GM21737 (cell line): Measurements from ENCODE around the gene LMNTD1.

Experiments
- ATAC-seq: cut with Tn5 transposase; IDR thresholded peaks from one replicate; pipeline ENCODE4 v1.9.1; 2021; ENCODE audit warnings: mild to moderate bottlenecking, moderate library complexity; ENCODE audit not compliant: unreplicated experiment

LMNTD1 gene

DNA sequence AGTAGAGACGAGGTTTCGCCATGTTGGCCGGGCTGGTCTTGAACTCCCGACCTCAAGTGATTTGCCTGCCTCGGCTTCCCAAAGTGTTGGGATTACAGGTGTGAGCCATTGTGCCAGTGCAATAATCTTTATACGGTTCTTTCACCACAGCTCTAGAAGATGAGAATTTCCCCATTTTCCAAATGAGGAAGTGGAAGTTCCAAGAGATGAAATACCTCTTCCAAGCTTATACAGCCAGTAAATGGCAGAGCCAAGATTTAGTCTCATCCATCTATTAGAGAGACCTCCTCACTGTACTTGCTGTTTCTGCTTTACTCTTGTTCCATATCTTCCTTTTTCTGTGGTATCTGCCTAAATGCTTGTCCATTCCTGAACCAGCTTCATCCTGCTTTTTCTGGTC, 3.1 kb upstream of the LMNTD1 start:
- no peak for ATAC-seq

DNA sequence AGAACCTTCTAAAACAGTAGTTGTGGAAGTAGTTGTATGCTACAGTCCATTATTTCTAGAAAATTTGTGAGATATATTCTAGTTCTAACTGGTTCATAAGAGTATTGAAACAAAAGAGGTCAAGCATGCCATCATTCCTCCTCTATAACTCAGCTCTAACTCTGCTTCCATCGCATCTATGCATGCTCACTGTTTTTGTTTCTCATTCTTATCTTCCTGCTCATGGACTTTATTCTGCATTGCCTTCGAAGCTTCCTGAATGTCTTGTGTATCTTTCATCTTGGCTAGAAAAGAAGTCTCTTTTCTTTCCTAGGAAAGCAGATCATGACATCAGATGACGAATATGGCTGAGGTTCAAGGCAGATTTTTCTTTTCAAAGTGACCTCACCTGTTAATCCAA, 402 bp downstream of the LMNTD1 start:
- ATAC-seq: no peak

DNA sequence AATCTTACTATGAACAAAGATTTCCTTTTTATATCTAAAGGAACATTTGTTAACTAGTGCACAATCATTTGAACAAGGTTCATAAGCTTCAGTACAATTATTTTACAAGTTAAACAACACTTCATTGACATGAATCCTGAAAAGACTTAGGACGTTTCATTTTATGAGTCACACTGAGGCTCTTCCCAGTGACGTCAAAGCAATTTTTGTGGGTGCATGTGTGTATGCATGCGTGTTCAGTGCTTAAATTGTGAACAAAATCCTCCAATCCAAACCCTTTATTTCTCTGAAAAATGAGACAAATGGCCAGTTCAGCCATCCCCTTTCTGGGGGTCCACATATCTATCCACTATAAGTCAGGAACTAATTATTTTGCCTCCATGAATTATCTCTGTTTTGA, 2.9 kb downstream of the LMNTD1 start:
- no peak for ATAC-seq

DNA sequence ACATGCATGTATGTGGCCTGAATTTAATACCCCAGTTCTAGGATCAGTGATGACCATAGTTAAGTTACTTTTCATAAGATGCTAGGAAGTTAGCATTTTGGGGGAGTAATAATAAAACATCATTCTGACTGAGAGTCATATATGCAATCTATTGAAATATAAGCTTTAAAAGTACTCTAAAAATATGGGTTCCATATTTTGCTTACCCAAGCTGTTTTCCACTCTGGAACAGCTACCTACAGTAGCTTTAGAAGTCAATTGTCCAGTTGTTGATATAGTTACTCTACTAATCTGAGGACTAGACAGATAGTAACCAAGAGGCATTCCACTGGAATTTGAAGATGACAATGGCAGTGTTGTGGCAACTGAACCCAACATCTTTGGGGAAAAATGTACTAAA, 4.0 kb downstream of the LMNTD1 start:
- ATAC-seq: no peak

DNA sequence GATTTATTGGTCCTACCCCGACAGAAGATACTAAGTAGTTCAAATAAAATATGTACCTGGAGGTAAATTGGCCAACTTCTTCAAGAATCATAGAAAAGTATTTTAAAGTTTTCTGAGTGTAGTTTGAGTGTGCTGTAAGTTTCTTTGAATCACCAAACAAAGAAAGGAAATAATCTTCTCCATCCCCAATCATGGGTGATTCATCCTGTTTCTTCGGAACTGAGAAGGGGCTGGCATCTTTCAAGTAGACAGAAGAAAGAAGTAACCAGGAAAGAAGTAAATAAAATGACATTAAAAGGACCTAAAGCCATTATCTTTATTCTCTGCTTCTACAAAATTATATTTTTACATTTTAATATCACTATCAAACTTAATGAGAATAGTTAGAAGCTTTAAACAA, 6.8 kb downstream of the LMNTD1 start:
- no peak for ATAC-seq

DNA sequence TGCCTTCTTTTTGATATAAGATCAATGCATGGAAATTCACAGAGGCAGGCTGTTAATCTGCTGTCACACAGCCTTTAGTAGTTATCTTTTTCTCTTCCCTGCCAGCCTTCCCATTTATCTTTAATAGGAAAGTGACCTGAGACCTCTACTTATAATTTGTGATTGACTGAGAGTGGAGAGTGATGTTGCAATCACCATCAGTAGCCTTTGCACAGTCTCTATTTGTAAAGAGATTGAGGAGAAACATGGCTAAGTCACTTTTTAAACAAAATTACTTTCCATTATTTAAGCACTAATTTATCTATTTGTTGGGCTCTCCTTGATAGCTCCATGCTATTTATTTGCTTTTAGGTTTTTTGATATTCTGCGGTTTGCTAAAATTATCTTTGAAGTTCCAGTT, 19.9 kb downstream of the LMNTD1 start:
- no peak for ATAC-seq

DNA sequence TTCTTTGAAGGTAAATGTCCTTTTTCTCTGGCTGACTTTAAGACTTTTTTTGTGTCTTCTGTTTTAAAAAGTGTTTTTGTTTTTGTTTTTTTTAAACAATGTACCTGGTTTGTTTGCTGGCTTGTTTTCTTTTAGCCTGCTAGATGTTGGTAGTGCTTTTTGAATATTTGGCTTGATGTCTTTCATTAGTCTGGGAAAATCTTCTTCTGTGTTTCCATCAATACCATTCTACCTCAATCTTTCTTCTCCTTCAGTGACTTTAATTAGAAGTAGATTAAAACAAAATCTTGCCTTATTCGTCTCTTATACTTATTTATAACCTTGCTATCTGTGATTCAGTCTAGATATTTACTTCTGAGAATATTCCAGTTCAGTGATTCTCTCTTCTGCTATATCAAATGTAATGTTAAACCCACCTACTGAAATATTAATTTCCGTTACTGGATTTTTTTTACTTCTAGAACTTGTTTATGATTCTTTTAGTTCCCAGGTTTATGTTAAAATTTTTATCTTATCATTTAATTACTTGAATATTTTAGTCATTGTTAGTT, 21.5 kb downstream of the LMNTD1 start:
- no peak for ATAC-seq

DNA sequence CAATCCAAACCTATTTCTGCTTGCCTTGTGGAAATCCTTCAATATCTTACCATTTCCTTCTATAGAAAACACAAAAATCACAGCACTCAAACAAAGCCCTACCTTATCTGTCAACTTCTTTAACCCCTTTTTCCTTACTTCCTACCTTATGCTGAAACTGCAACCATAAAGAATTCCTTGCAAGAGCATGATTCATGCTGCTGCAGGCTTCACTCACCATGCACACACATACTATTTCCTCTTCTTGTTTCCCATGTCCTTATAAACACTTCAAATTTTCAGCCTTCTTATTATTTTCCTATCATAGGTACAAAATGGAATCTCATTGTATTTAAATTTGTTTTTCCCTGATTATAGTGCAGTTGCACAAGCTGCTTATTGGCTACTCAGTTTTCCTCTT, 23.3 kb downstream of the LMNTD1 start:
- ATAC-seq: no peak

DNA sequence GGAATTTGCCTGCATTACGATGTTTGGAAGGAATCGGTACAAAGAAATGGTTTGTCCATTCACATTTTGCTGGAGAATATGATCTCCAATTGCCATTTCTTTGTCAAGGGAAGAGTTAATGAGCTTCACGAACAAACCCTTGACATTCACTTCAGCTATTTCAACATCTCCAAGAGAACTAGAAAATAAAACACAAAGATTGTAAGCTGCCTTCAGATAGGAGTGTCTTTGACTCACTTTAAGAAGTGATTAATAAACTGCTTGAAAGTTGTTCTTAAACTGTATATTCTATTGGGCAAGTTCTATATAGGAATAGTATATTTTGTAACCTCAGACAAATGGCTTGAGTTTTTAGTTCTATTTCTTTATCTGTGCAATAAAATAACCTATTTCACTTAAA, 26.3 kb downstream of the LMNTD1 start:
- ATAC-seq: no peak

DNA sequence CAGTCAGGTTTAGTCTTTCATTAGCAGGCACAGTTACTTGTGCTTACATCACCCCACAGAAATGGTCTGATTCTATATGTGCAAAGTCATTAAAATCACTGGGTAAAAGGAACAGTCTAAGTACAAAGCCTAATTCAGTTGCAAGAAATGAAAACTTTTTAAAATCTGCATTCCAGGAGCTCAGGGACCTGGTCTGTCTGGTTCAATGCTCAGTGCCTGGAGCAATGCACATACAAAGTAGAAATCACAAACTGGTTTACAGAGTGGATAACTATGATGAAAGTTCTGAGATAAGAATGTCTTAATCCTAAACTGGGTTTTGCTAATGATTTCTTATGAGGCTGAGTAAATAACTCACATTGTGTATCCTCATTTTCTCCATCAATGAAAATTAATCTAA, 28.7 kb downstream of the LMNTD1 start:
- no peak for ATAC-seq

DNA sequence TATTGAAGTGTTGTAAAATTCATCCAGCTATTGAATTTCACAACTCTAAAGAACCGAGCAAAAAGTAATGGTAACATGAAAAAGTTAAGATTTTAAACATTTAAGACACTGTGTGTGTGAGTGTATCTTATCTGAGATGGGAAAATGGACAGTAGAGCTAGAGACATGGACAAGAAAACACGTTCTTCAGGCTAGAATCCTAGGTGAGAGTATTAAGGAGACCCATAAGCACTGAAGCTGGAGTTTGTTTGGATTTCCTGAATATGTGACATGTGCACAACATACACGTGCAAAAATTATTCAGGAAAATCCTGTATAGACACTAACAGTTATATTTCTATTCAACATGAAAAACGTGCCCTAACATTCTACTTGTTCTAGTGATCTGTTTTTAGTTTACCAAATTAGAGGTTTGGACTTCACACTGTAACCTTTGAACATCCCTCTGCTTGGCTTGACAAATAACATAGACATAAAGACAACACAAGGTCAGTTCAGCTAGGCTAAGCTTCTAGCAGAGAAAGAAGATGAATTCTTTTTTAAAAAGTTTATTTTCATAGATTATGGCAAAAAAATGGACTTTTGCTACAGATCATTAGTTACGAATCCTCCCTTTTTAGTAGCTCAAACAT, 31.3 kb downstream of the LMNTD1 start:
- no peak for ATAC-seq

DNA sequence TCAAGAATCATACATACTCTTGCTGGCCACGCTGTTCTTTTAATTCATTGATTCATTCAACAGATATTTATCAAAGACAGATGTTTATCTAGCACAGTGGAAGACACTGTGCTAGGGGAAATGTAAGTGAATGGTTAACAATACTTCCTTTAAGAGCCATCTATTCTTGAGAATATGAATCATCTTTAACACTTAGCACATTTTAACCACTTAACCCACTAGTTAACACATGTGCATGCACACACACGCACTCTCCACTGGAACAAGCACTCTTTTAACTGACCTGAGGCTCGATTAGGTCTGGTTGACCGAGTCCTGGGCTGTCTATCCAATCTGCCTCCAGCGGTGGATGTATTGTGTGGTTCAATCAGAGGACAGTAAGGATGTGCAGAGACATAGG, 34.6 kb downstream of the LMNTD1 start:
- ATAC-seq: peak; percentile 92

DNA sequence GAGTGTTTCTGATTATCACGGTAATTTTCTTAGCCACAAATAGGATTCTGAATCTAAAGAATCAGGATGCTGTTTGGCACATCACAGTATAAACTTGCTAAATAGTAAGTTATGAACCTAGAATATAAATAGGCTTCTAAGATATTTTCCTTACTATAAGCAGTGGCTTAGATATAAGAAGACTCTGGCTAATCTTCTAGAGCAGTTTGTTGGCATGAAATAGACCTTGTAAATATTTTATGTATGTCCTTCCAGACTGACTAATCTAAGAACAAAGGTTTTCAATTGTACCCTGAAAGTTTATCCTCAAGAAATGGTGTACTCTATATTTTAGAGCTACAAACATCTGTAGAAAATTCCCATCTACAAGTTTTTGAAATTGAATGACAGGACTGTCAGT, 48.3 kb downstream of the LMNTD1 start:
- no peak for ATAC-seq

DNA sequence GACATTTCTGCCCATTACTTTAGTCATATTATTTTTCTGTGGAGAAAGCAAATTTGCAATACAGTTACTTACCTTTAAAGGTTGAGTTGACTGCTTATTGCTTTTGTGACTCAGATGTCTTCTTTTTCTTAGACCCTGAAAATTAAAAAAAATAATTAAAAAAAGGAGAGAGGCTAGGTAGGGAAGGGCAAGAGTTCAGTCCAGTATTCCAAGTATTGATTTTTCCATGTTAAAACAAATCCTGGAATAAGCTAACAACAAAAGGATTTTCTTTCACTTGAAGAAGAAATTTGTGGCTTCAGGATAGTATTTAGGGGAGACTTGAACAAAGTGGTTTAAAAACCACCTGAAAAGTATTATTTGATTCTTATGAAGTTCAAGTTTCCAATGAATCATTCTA, 49.4 kb downstream of the LMNTD1 start:
- no peak for ATAC-seq

DNA sequence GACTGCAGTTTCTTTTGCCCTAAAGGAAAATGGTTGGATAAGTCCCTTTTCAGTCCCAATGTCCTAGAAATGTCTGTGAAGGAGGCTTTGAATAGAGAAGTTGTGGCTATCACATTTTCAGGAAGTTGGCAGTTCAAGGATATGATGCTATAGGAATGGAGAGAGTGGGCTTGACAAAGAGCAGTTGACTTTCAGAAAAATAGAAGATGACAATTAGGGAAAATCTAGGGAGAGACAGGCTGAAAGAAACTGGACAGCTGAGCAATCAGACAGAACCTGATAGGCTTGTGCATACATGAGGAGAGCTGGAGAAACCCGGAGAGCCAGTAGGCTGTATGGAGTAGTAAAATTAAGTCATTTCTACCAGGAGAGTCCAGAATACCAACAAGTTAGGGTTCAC, 50.5 kb downstream of the LMNTD1 start:
- no peak for ATAC-seq

DNA sequence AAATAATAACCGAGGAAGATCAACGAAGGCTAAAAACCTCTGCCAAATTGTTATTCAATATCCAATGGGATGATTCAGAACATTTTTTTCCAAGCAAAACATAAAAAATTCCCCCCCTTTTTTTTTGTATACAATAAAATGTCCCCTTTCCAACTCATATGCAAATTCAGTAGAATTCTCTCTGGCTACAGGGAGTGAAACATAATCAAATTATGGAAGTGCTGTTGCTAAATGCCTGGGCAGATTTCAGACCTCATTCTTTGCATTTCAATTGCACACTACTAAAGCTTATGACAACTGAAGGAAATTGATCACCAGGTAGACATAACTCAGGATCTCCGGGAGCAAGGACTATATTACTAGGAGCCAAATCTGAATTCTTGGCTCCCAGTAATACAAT, 51.0 kb downstream of the LMNTD1 start:
- ATAC-seq: no peak

DNA sequence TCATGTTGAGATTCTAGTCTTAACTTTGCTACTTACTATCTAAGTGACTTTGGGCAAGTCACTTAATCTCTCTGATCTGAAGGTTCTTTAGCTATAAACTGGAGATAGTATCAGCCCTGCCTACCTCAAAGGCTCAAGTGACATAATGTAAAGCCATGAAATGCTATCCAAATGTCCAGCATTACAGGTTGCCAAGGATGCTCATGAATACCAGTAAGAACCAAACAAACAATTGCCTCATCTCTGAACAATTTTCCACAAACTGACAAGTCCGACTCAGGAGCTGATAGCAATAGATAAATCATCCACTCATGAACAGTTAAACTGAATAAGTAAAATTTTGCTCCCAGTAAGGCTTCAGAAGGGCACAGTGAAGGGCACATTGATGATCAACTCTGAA, 51.5 kb downstream of the LMNTD1 start:
- ATAC-seq: no peak

DNA sequence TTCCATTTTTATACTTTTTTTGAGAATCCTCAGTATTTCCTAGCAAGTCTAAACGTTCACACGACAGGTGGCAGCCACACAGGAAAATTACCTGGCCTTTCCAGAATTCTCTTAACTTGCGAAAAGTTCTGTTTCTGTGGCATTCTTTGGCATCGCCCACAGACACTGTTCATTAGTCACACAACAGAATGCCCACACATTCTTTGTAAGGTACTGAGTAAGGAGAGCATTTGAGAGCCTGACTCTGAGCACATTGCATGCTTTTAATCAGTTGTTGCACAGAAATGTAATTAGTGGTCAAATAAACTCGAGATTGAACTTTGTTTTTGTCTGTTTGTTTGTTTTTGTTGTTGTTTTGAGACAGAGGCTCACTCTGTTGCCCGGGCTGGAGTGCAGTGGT, 52.4 kb downstream of the LMNTD1 start:
- no peak for ATAC-seq

DNA sequence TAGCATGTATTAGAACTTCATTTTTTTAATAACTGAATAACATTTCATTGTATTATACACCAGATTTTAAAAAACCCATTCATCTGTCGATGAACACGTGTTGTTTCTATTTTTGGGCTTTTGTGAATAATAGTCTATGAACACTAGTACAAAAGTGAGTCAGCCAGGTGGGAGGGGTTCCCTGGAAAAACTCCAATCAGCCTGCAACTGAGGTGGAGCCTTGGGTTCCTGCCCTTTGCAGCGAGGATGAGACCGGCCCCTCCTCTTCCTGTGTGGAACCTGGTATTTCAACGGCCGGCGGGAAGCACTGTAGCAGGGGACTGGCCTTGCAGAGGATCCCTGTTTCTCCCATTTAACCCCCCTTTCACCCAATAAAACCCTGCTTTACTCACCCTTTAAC, 56.1 kb downstream of the LMNTD1 start:
- ATAC-seq: no peak

DNA sequence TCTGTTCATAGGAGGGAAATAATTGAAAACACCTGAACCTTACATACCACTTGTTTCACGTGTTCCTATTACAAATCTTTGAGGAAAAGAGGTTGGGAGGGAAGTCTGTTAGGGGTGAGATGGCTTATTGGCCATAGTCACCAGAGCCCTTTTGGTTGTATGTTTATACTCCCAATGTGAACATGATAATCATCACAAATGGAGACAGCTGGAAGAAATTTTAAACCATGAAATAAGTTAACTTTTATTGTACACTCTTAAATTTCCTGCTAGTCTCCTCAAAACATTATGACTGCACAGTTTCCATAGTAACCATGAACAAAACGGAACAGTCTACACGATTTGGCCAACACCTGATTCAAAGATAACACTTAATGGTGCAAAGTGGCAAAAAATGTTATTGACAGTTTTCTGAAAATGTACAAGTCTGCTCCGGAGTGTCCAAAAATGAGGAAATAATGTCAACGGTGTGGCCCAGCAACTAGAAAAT, 56.9 kb downstream of the LMNTD1 start:
- ATAC-seq: no peak

DNA sequence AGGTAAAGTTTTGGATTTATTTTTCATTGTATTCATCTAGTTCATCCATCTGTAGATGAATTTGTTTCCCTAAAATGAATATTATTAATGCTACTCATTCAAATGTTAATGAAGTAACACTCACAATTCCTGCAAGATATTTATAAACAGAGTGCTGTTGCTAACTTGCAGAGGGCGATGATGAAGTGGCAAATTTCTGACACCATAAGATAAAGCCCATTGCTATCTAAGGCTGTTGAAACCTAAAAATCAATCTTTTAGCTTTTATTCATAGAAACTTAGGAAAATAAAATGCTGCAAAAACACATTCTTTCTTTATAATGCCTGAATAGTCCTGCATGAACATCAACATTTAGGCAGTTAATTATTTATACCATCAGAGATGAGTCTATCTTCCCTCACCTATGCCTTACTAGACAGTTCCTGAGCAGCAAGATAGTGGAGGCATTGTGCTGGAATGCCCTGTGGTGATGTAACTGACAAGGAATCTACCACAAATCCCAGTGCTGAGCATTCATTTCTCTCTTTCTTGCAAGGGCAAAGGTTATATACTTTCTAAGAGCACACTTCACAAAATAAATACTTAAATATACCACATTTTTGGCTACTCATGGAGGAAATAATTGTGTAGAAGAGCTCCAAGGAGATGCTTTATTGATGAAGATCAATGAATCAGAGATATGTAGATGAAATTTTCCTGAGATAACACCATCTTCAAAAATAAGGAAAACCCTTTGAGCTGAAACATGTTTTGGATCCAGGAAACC, 57.6 kb downstream of the LMNTD1 start:
- no peak for ATAC-seq

DNA sequence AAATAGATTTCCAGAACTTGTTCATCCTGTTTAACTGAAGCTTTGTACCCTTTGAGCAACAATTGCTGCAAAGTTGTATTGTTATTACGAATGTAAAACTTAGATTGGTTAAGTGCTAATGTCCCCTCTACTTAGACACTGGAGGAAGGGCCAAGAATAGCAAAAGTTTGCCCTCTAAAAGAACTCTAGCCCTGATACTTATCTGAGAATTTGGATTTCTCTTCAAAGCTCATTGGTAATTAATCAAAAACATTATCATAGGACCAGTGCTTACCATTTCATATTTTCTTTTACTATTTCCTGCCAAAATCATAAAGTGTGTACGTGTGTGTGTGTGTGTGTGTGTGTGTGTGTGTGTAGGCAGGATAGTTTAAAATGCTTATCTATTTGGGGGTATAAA, 58.2 kb downstream of the LMNTD1 start:
- ATAC-seq: no peak
